Motor neuron (in vitro differentiated cells): ENCODE data around the gene PWP2. TPM values are rescaled to one million over a fixed set of nuclear protein-coding genes. Genes with fewer than 3 reads are reported as not detected.
"Not testable (repeated sequence)": the region's sequence is repeated elsewhere in the genome, so short reads cannot be mapped to it uniquely, and the experiment has no call there.

Experiments
- ATAC-seq, 8 experiments: fragments of 200-7000 bp; cut with Tn5 transposase; replicated peaks in 6 of 8; 2 replicates each; pipeline ENCODE4 v1.8.0; 2021; ENCODE audit warnings: mild to moderate bottlenecking in 8 of 8, moderate library complexity in 8 of 8
- H3K27ac ChIP-seq, 2 donors: fragments of 250-450 bp; sonication (Bioruptor Pico); 2 replicates each; pipeline ENCODE4 v1.9.0; 2021; ENCODE audit warnings: antibody characterized with exemption in 2 of 2, mild to moderate bottlenecking in 2 of 2, moderate library complexity in 1 of 2
- H3K4me1 ChIP-seq, 2 donors: fragments of 250-450 bp; sonication (Bioruptor Pico); replicated peaks in 1 of 2; 2 replicates each; pipeline ENCODE4 v1.6.1; 2021; ENCODE audit warnings: antibody characterized with exemption in 2 of 2, mild to moderate bottlenecking in 2 of 2, moderate library complexity in 1 of 2
- H3K4me3 ChIP-seq, 5 donors: fragments of 250-450 bp; sonication (Bioruptor Pico); 2 replicates each; pipeline ENCODE4 v1.9.0; 2021; ENCODE audit warnings: antibody characterized with exemption in 5 of 5, mild to moderate bottlenecking in 5 of 5, moderate library complexity in 4 of 5
- WGBS, 10 experiments: fragments of 450-650 bp; shearing (Covaris generic); methylation state at CpG; one replicate each; pipeline ENCODE4 v1.0.0; 2022; 5-methylcytosine and 5-hydroxymethylcytosine counted together
- in situ Hi-C, 9 experiments: fragments of 400-800 bp; cut with MboI; loops; one replicate each; pipeline ENCODE4 v1.15.0; 2021; ENCODE audit warnings: low sequenced_read_pairs in 9 of 9, low pct_unique_long_range_greater_than_20kb in 2 of 9; ENCODE audit not compliant: unreplicated experiment in 9 of 9
- total RNA-seq, 8 experiments: library from RNA; unstranded; fragments of 300-600 nt; gene quantifications; 2 replicates each; pipeline versions ENCODE4 v1.2.3 to v1.2.4, GENCODE V29; 2022

Gene PWP2
- 10 to 100 TPM in 5 of 8 experiments, 1 to 10 TPM in 2, under 1 TPM in 1; 0.81 to 22.4 (median 10.8) TPM for total RNA-seq

DNA sequence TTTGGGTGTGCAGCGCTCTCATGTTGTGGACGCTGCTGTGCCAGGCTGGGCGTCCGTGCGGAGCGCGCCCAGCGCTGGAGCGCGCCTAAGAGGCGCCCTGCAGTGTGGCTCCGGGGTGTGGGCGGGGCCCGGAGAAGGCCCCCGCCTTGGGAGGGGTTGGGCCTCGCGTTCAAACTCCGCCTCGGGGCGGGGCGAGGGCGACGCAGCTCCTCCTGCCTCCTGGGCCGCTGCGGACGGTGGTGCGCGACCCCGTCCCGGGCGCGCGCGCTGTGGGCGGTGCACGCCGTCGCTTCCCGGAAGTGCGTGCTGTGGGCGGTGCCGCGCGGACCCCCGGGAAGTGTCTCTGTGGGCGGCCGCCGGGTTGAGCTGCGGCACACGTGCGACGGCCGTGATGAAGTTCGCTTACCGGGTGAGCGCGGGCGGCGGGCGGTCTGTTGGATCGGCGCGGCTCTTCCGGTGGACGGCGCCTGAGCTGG, at the start of gene PWP2:
Gene PWP2 (plus strand): TSS at position 374 of the 476 bp plus-strand sequence. CDS start 18 bp downstream, at position 392.
- peak; percentile 89 to 98 (median 97) for ATAC-seq
- H3K4me1 ChIP-seq, in situ Hi-C loops, H3K27ac ChIP-seq: not testable (repeated sequence)
- H3K4me3 ChIP-seq = peak within 1 kb of the TSS in 2 of 5 donors; percentile 16 to 19
- no CpG with 5 or more reads among the region's 66 CpGs for WGBS, 10 experiments

DNA sequence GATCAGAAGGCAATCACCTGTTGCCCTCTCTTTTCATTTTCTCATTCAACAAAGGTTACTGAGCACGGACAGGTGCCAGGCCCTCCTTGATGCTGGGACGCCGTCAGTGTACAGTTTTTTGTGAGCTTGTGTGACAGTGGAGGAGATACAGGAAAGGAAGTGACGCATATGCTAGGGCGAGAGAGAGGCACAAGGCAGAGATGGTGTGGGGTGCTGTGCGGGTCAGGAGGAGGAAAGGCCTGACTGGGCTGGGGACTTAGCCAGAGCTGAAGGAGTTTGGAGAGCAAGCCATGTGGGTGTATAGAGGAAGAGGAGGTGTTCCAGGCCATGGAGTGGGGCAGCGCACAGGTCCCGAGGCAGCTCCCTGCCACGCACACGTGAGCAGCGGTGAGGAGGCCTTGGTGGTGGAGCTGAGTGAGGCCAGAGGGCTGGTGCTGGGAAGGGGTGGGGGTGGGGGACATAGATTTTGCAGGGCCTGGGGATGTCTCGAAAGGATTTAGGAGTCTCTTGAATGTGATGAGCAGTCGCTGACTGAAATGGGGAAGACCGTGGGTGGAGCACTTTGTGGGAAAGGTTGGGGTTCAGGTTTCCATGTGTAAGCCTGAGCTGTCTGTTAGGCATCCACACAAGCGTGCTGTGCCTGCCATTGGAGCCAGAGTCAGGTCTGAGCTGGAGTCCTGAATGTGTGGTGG, 49.1 kb upstream of the PWP2 start:
- Histone ChIP-seq H3K4me1 (no peaks in the 10 kb centered on the region), H3K27ac (no peak overlapping the region), H3K4me3 (no peak overlapping the region)
- ATAC-seq = no peak
- in situ Hi-C loops = no loop called here
- 92 to 100% (median 100%) methylated on average over 1 to 6 of the region's 15 CpGs; no CpG with 5 or more reads in 2 of the 10 experiments for WGBS, 10 experiments

GRCh38 chr21:44058652-44058964, 48.6 kb upstream of the PWP2 start:
- in situ Hi-C loops = no loop called here
- 86 to 100% (median 92%) methylated on average over 2 to 3 of the region's 12 CpGs; no CpG with 5 or more reads in 4 of the 10 experiments for WGBS, 10 experiments
- no peak overlapping the region for H3K27ac ChIP-seq
- no peak for ATAC-seq
- no peak overlapping the region for H3K4me3 ChIP-seq
- H3K4me1 ChIP-seq = no peaks in the 10 kb centered on the region

GRCh38 chr21:44058981-44059380, 48.2 kb upstream of the PWP2 start:
- no peak for ATAC-seq
- Histone ChIP-seq H3K4me1 (no peaks in the 10 kb centered on the region), H3K27ac (no peak overlapping the region), H3K4me3 (no peak overlapping the region)
- in situ Hi-C loops = no loop called here
- 79 to 93% (median 86%) methylated on average over 4 to 17 of the region's 17 CpGs; no CpG with 5 or more reads in 1 of the 10 experiments for WGBS, 10 experiments

- in situ Hi-C loops = no loop called here
- Histone ChIP-seq H3K4me3 (no peak overlapping the region), H3K27ac (no peak overlapping the region), H3K4me1 (no peaks in the 10 kb centered on the region)
- no peak for ATAC-seq
- WGBS, 10 experiments = 88 to 100% (median 100%) methylated on average over 1 to 4 of the region's 4 CpGs; no CpG with 5 or more reads in 1 of the 10 experiments
Measured at GRCh38 chr21:44059710-44060109, 47.5 kb upstream of the PWP2 start.

- ATAC-seq = no peak
- Histone ChIP-seq H3K4me3 (no peak overlapping the region), H3K4me1 (no peaks in the 10 kb centered on the region), H3K27ac (no peak overlapping the region)
- in situ Hi-C loops = no loop called here
- WGBS, 10 experiments = 70 to 100% (median 93%) methylated on average over 1 to 6 of the region's 7 CpGs; no CpG with 5 or more reads in 4 of the 10 experiments
Measured at GRCh38 chr21:44062380-44062779, 44.8 kb upstream of the PWP2 start.

GRCh38 chr21:44063151-44063912, 43.9 kb upstream of the PWP2 start:
- no peak overlapping the region for H3K4me3 ChIP-seq
- no peak for ATAC-seq
- in situ Hi-C loops = no loop called here
- no peak overlapping the region for H3K27ac ChIP-seq
- H3K4me1 ChIP-seq = no peaks in the 10 kb centered on the region
- WGBS, 10 experiments = 20 to 100% (median 94%) methylated on average over 1 to 12 of the region's 19 CpGs; no CpG with 5 or more reads in 2 of the 10 experiments

DNA sequence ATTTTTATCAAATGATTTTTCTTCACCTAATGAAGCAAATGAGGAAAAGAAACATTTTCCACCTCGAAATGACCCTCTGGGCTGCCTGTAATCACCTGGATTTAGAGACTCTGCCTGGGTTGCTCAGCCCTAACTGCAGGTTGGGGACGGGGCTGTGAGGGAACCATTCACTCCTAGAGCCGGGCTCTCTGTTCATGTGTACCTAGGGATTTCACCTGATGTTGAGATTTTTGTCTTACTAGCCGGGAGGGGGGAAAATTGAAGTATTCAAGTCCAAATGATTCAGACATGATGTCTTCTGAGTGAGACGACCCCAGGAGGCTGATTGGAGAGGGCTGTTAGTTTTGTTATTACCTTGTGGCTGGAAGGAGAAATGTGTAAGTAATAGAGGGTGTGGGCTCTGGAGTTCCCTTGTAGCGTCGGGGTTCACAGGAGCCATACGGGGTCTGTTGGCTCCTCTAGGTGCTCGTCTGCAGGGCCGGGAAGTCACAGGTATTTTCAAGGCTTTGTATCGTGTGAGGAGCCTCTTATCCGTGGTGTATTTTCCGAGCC, 42.3 kb upstream of the PWP2 start:
- no peak for ATAC-seq
- WGBS, 10 experiments = 81 to 100% (median 93%) methylated on average over 2 to 10 of the region's 13 CpGs; no CpG with 5 or more reads in 1 of the 10 experiments
- Histone ChIP-seq H3K27ac (no peak overlapping the region), H3K4me3 (no peak overlapping the region), H3K4me1 (no peaks in the 10 kb centered on the region)
- in situ Hi-C loops = no loop called here

GRCh38 chr21:44065428-44065827, 41.8 kb upstream of the PWP2 start:
- no peaks in the 10 kb centered on the region for H3K4me1 ChIP-seq
- 80 to 100% (median 98%) methylated on average over 1 to 7 of the region's 9 CpGs; no CpG with 5 or more reads in 2 of the 10 experiments for WGBS, 10 experiments
- H3K4me3 ChIP-seq = no peak overlapping the region
- H3K27ac ChIP-seq = no peak overlapping the region
- in situ Hi-C loops = no loop called here
- ATAC-seq = no peak

DNA sequence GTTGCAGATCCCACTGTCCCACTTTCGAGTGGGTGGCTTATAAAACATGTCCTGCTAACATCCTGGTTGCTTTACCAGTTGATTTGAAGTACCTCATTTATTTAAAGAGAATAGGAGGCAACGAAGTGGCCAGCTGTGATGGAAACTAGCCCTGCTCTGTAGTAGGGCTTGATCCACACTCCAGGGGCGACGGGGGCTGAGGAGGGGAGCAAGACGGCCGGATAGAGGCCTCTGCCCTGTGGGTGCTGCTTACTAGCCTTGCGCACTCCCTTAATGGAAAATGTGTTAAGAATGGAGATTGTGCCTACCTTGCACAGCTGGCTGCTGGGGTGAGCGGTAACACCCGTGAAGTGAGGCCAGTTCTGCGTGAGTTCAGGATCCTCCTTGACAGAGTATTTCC, 41.1 kb upstream of the PWP2 start:
- 86 to 100% (median 95%) methylated on average over 3 to 9 of the region's 10 CpGs; no CpG with 5 or more reads in 2 of the 10 experiments for WGBS, 10 experiments
- ATAC-seq = no peak
- H3K27ac ChIP-seq = no peak overlapping the region
- in situ Hi-C loops = no loop called here
- no peaks in the 10 kb centered on the region for H3K4me1 ChIP-seq
- no peak overlapping the region for H3K4me3 ChIP-seq

DNA sequence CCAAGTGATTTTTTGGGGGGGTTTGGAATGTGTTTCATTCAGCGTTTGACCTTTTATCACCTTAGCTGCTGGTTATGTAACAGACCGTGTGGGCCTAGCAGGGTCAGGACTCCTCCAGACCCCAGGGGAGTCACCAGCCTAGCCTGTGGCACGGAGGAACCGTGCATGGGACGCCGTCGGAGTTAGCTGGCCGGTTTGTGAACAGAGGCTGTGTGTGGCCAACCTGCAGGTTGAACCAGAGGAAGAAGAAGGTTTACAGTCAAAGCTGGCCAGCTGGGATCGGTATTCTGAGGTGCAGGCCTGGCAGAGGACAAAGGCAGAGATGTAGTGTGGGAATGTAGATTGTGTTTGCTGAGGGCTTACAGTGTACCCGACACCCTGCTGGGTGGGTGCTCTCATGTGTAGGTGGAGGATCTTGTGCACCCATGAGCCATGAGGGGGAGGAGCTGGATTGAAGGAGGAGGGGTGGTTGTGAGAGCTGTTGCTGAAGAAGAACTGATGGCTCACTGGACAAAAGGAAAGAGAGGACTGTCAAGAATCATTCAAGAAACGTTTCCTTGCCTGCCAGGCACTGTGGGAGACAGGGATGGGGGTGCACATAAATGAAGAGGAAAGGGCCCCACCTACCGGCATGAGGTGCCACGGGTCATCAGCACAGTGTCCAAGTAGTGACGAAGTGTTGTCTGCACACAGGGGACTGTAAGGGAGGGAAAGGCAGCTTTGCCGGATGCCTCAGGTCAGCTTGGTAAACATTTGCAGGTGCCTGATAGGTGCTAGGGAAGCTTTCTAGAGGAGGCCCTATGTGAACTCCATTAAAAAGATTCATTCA, 40.0 kb upstream of the PWP2 start:
- ATAC-seq = no peak
- Histone ChIP-seq H3K4me1 (no peaks in the 10 kb centered on the region), H3K4me3 (no peak overlapping the region), H3K27ac (no peak overlapping the region)
- 86 to 100% (median 91%) methylated on average over 1 to 13 of the region's 15 CpGs; no CpG with 5 or more reads in 2 of the 10 experiments for WGBS, 10 experiments
- in situ Hi-C loops = no loop called here

- Histone ChIP-seq H3K4me1 (no peaks in the 10 kb centered on the region), H3K27ac (no peak overlapping the region), H3K4me3 (no peak overlapping the region)
- WGBS, 10 experiments = 80 to 100% (median 88%) methylated on average over 1 to 5 of the region's 7 CpGs; no CpG with 5 or more reads in 3 of the 10 experiments
- in situ Hi-C loops = no loop called here
- no peak for ATAC-seq
Measured at GRCh38 chr21:44070391-44070790, 36.8 kb upstream of the PWP2 start.
